ENCODE results near the gene TOR1A.
"Not testable (repeated sequence)": the region's sequence is repeated elsewhere in the genome, so short reads cannot be mapped to it uniquely, and the experiment has no call there.

Gene TOR1A

GRCh38 chr9:129783516-129784361 is 40.2 kb downstream of the TOR1A start:
- DNase-seq (ENCODE audit: low read depth in 2 of 2), result peak in 1 of 2 experiments; percentile 32

- DNase-seq (ENCODE audit: low read depth in 2 of 2), result no peak
Measured at GRCh38 chr9:129781981-129782380, 42.0 kb downstream of the TOR1A start.

GRCh38 chr9:129781131-129781530 is 42.8 kb downstream of the TOR1A start:
- no peak for DNase-seq (ENCODE audit: low read depth in 2 of 2)

GRCh38 chr9:129779560-129780190 is 44.3 kb downstream of the TOR1A start:
- no peak for DNase-seq (ENCODE audit: low read depth in 2 of 2)

GRCh38 chr9:129778469-129778868 is 45.5 kb downstream of the TOR1A start:
- DNase-seq (ENCODE audit: low read depth in 2 of 2), result no peak

- DNase-seq (ENCODE audit: low read depth in 2 of 2), result no peak
Measured at GRCh38 chr9:129777769-129778130, 46.2 kb downstream of the TOR1A start.

GRCh38 chr9:129776938-129777768 is 46.8 kb downstream of the TOR1A start:
- peak; percentile 98 to 99 for DNase-seq (ENCODE audit: low read depth in 2 of 2)

GRCh38 chr9:129776566-129776937 is 47.4 kb downstream of the TOR1A start:
- DNase-seq (ENCODE audit: low read depth in 2 of 2), result peak in 1 of 2 experiments; percentile 9

GRCh38 chr9:129776096-129776495 is 47.8 kb downstream of the TOR1A start:
- not testable (repeated sequence) for DNase-seq (ENCODE audit: low read depth in 2 of 2)

GRCh38 chr9:129775448-129775798 is 48.5 kb downstream of the TOR1A start:
- DNase-seq (ENCODE audit: low read depth in 2 of 2), result no peak

GRCh38 chr9:129774791-129775447 is 49.0 kb downstream of the TOR1A start:
- DNase-seq (ENCODE audit: low read depth in 2 of 2), result no peak

- no peak for DNase-seq (ENCODE audit: low read depth in 2 of 2)
Measured at GRCh38 chr9:129773262-129774048, 50.5 kb downstream of the TOR1A start.

GRCh38 chr9:129770741-129771140 is 53.2 kb downstream of the TOR1A start:
- DNase-seq (ENCODE audit: low read depth in 2 of 2), result no peak

GRCh38 chr9:129769669-129770068 is 54.3 kb downstream of the TOR1A start:
- DNase-seq (ENCODE audit: low read depth in 2 of 2), result no peak

GRCh38 chr9:129768486-129768885 is 55.5 kb downstream of the TOR1A start:
- no peak for DNase-seq (ENCODE audit: low read depth in 2 of 2)

- no peak for DNase-seq (ENCODE audit: low read depth in 2 of 2)
Measured at GRCh38 chr9:129765764-129766317, 58.1 kb downstream of the TOR1A start.

GRCh38 chr9:129762985-129763926 is 60.7 kb downstream of the TOR1A start:
- DNase-seq (ENCODE audit: low read depth in 2 of 2), result peak in 1 of 2 experiments; percentile 44
